BLaER1 treated with 17β-estradiol and CSF1 and Interleukin-3, amounts not matched to agents 10 nM and 100 nM (cell line): Measurements from ENCODE around the gene FAF1.

Experiments used
- H3K27ac ChIP-seq, 11 experiments: shearing (Covaris generic); formaldehyde crosslinking; 2 replicates each; pipeline ENCODE4 v1.8.1; 2022
- H3K27me3 ChIP-seq, 11 experiments: shearing (Covaris generic); formaldehyde crosslinking; 2 replicates each; pipeline ENCODE4 v1.8.1; 2022
- H3K36me3 ChIP-seq, 11 experiments: shearing (Covaris generic); formaldehyde crosslinking; 2 replicates each; pipeline ENCODE4 v1.8.1; 2022
- H3K4me1 ChIP-seq, 10 experiments: shearing (Covaris generic); formaldehyde crosslinking; 2 replicates each; pipeline ENCODE4 v1.8.1; 2022
- H3K4me2 ChIP-seq, 11 experiments: shearing (Covaris generic); formaldehyde crosslinking; 2 replicates each; pipeline ENCODE4 v1.8.1; 2022
- H3K4me3 ChIP-seq, 10 experiments: shearing (Covaris generic); formaldehyde crosslinking; 2 replicates each; pipeline ENCODE4 v1.8.1; 2022
- H3K9ac ChIP-seq, 11 experiments: shearing (Covaris generic); formaldehyde crosslinking; 2 replicates each; pipeline ENCODE4 v1.8.1; 2022
- H3K9me3 ChIP-seq, 11 experiments: shearing (Covaris generic); formaldehyde crosslinking; replicated peaks in 1 of 11; 2 replicates each; pipeline ENCODE4 v1.8.1; 2022
- H4K20me1 ChIP-seq, 11 experiments: shearing (Covaris generic); formaldehyde crosslinking; 2 replicates each; pipeline ENCODE4 v1.8.1; 2022
- Cebpa-rat ChIP-seq, 11 experiments: shearing (Covaris generic); IDR thresholded peaks; 2 replicates each; pipeline ENCODE4 v1.8.1; 2022

Gene FAF1

DNA sequence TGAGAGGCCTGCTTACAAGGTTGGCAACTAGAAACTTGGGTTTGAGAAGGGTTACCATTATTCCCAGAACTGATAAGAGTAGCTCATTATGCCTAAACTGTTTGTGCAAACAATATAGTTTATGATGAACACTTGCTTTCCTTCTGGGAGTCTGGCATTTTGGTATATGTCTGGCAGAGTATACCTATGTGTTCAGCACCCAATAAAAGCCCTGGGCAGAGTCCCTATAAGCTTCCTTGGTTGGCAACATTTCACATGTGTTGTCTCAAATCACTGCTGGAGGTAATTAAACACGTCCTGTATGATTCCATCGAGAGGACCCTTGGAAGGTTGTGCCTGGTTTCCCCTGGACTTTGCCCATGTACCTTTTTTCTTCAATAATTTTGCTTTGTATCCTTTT is 497.1 kb downstream of the FAF1 start:
- no peak for TF ChIP-seq Cebpa-rat (IDR thresholded peaks at IDR 0.05)
- Histone ChIP-seq H3K4me3 (no peak overlapping the region), H4K20me1 (peaks cover 0 to 10% (median 0%) of the 10 kb centered on the region in 11 experiments; a peak in 2 of 22 replicates), H3K4me1 (peaks cover 13 to 19% (median 16%) of the 10 kb centered on the region in 10 experiments), H3K9ac (no peak overlapping the region), H3K27me3 (peaks cover 0 to 66% (median 0%) of the 10 kb centered on the region in 11 experiments; a peak in 5 of 22 replicates), H3K36me3 (peaks cover 0 to 32% (median 10%) of the 10 kb centered on the region in 11 experiments; a peak in 13 of 22 replicates), H3K4me2 (no peak overlapping the region), H3K9me3 (no peaks in the 10 kb centered on the region), H3K27ac (no peak overlapping the region)

GRCh38 chr1:50458507-50458906 is 501.6 kb downstream of the FAF1 start:
- Histone ChIP-seq H3K27me3 (peaks cover 0 to 82% (median 0%) of the 10 kb centered on the region in 11 experiments; a peak in 5 of 22 replicates), H3K9me3 (no peaks in the 10 kb centered on the region), H3K4me3 (no peak overlapping the region), H3K4me2 (peak overlapping the region; percentile 34 to 74 (median 57)), H3K4me1 (peaks cover 13 to 33% (median 18%) of the 10 kb centered on the region in 10 experiments), H3K27ac (peak overlapping the region in 9 of 11 experiments; percentile 39 to 69 (median 56); a peak in 18 of 22 replicates), H3K9ac (peak overlapping the region in 1 of 11 experiments; percentile 29; a peak in 2 of 22 replicates), H3K36me3 (peaks cover 0 to 14% (median 6%) of the 10 kb centered on the region in 11 experiments; a peak in 8 of 22 replicates), H4K20me1 (peaks cover 0 to 21% (median 0%) of the 10 kb centered on the region in 11 experiments; a peak in 2 of 22 replicates)
- TF ChIP-seq Cebpa-rat (IDR thresholded peaks at IDR 0.05): peak in 4 of 11 experiments; percentile 11 to 81 (median 64); a peak in 6 of 22 replicates

- Histone ChIP-seq H3K36me3 (peaks cover 0 to 6% (median 0%) of the 10 kb centered on the region in 11 experiments; a peak in 3 of 22 replicates), H3K27me3 (peaks cover 0 to 69% (median 0%) of the 10 kb centered on the region in 11 experiments; a peak in 5 of 22 replicates), H3K9me3 (no peaks in the 10 kb centered on the region), H4K20me1 (peaks cover 0 to 21% (median 0%) of the 10 kb centered on the region in 11 experiments; a peak in 2 of 22 replicates), H3K4me1 (peaks cover 29 to 42% (median 31%) of the 10 kb centered on the region in 10 experiments), H3K4me3 (no peak overlapping the region), H3K4me2 (no peak overlapping the region), H3K9ac (no peak overlapping the region), H3K27ac (no peak overlapping the region)
- TF ChIP-seq Cebpa-rat (IDR thresholded peaks at IDR 0.05): no peak
Measured at GRCh38 chr1:50454911-50455310, 505.2 kb downstream of the FAF1 start.

- no peak for TF ChIP-seq Cebpa-rat (IDR thresholded peaks at IDR 0.05)
- Histone ChIP-seq H3K4me2 (no peak overlapping the region), H3K36me3 (peaks cover 0 to 6% (median 0%) of the 10 kb centered on the region in 11 experiments; a peak in 3 of 22 replicates), H3K9me3 (no peaks in the 10 kb centered on the region), H3K9ac (no peak overlapping the region), H3K27me3 (peaks cover 0 to 59% (median 0%) of the 10 kb centered on the region in 11 experiments; a peak in 5 of 22 replicates), H3K4me1 (peaks cover 16 to 26% (median 18%) of the 10 kb centered on the region in 10 experiments), H3K4me3 (no peak overlapping the region), H4K20me1 (peaks cover 0 to 13% (median 0%) of the 10 kb centered on the region in 11 experiments; a peak in 2 of 22 replicates), H3K27ac (no peak overlapping the region)
Measured at GRCh38 chr1:50453266-50453665, 506.8 kb downstream of the FAF1 start.

- Histone ChIP-seq H3K36me3 (peaks cover 0 to 6% (median 0%) of the 10 kb centered on the region in 11 experiments; a peak in 3 of 22 replicates), H3K4me3 (no peak overlapping the region), H3K9me3 (no peaks in the 10 kb centered on the region), H4K20me1 (peaks cover 0 to 11% (median 0%) of the 10 kb centered on the region in 11 experiments; a peak in 2 of 22 replicates), H3K27me3 (peaks cover 0 to 59% (median 0%) of the 10 kb centered on the region in 11 experiments; a peak in 5 of 22 replicates), H3K4me2 (no peak overlapping the region), H3K4me1 (peaks cover 11 to 21% (median 15%) of the 10 kb centered on the region in 10 experiments; a peak in 19 of 20 replicates), H3K27ac (no peak overlapping the region), H3K9ac (no peak overlapping the region)
- TF ChIP-seq Cebpa-rat (IDR thresholded peaks at IDR 0.05): no peak
Measured at GRCh38 chr1:50452700-50453099, 507.4 kb downstream of the FAF1 start.

DNA sequence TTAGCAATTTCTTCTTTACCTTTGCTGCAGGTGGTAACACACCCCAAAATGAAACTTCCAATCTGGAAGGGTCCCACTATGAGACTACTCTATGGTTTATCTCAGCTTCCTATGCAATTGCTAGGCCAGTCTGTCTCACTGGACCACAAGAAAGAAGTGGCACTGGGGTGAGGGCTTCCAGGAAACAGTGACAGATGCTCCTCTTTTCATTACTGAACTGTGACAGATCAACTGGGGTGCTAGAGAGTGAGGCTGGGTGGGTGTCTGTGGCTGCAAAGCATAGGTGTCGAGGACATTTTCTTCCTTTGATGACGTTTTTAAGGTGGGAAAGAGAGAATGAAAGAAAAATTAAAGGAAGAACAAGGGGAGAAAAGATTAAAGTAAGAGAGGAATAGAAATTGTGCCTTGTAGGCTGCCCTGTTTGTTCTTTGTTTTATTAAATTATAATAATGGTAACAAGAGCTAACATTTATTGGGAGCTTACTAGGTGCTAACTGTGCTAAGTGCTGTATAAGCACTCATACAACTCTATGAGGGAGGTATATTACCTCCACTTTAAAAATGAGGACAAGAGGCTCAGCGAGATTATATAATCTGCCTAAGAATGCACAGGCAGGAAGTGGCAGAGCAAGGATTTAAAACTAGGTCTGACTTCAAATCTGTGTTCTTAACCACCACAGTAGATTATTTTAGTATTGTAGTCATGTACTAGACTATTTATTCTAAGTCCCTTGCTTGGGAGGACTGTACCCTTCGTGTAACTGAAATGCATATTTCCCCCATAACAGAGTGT is 509.0 kb downstream of the FAF1 start:
- TF ChIP-seq Cebpa-rat (IDR thresholded peaks at IDR 0.05): no peak
- Histone ChIP-seq H4K20me1 (peaks cover 0 to 6% (median 0%) of the 10 kb centered on the region in 11 experiments; a peak in 1 of 22 replicates), H3K4me2 (peak overlapping the region in 8 of 11 experiments; percentile 0 to 53 (median 32); a peak in 14 of 22 replicates), H3K27ac (0 out of 22 replicates have a peak overlapping the region, but pooled peaks of 2 of the 11 experiments have one; percentile 9 to 19), H3K36me3 (peaks cover 0 to 7% (median 0%) of the 10 kb centered on the region in 11 experiments; a peak in 3 of 22 replicates), H3K9me3 (no peaks in the 10 kb centered on the region), H3K27me3 (peaks cover 0 to 46% (median 0%) of the 10 kb centered on the region in 11 experiments; a peak in 4 of 22 replicates), H3K4me3 (no peak overlapping the region), H3K4me1 (peaks cover under 1 to 19% (median 13%) of the 10 kb centered on the region in 10 experiments; a peak in 17 of 20 replicates), H3K9ac (no peak overlapping the region)

DNA sequence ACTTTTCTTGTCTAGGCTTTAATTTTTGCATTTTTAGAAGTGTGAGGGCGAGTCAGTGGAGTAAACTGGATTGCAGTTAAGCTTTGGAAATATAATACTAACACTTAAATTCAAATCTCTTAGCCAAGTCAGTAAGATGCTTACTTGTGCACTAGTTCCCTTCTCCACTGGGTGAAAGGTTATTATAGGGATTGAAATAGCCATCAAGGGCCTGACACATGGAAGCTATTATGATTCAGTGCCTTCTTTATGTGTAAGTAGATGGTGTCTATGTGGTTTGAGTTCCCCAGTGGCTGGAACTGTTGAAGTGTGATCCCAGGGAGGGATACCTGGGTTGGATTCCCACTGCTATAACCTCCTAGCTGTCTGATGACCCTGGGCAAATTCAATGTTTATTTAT is 512.1 kb downstream of the FAF1 start:
- H3K4me1 ChIP-seq: peaks cover 0 to 19% (median 13%) of the 10 kb centered on the region in 10 experiments; a peak in 15 of 20 replicates
- H3K4me2 ChIP-seq: no peak overlapping the region
- H3K36me3 ChIP-seq: peaks cover 0 to 13% (median 3%) of the 10 kb centered on the region in 11 experiments; a peak in 5 of 22 replicates
- no peaks in the 10 kb centered on the region for H3K9me3 ChIP-seq
- H3K27me3 ChIP-seq: peaks cover 0 to 15% (median 0%) of the 10 kb centered on the region in 11 experiments; a peak in 4 of 22 replicates
- no peak overlapping the region for H3K4me3 ChIP-seq
- H4K20me1 ChIP-seq: 0 out of 22 replicates have a peak, but pooled peaks cover 0 to 4% (median 0%) of the 10 kb centered on the region in 11 experiments
- H3K9ac ChIP-seq: no peak overlapping the region
- no peak for TF ChIP-seq Cebpa-rat (IDR thresholded peaks at IDR 0.05)
- no peak overlapping the region for H3K27ac ChIP-seq

GRCh38 chr1:50441183-50441582 is 518.9 kb downstream of the FAF1 start:
- Histone ChIP-seq H3K27ac (no peak overlapping the region), H4K20me1 (no peaks in the 10 kb centered on the region), H3K4me2 (no peak overlapping the region), H3K36me3 (peaks cover 30 to 68% (median 41%) of the 10 kb centered on the region in 11 experiments; a peak in 21 of 22 replicates), H3K9ac (no peak overlapping the region), H3K4me1 (no peaks in the 10 kb centered on the region), H3K4me3 (no peak overlapping the region), H3K9me3 (no peaks in the 10 kb centered on the region), H3K27me3 (no peaks in the 10 kb centered on the region; a peak in 1 of 22 replicates)
- no peak for TF ChIP-seq Cebpa-rat (IDR thresholded peaks at IDR 0.05)
